ENCODE data around the gene ID4.

Gene ID4

GRCh38 chr6:19842030-19842615 lies 5.0 kb downstream of the ID4 start (continued):
- TF ChIP-seq ZNF610 (tag by site-specific recombination; IDR thresholded peaks at IDR 0.05; ENCODE audit: borderline replicate concordance): no peak
- TF ChIP-seq REPIN1 (tag by site-specific recombination; IDR thresholded peaks at IDR 0.05; ENCODE audit: low read depth): no peak
- 0 out of 2 replicates have a peak, but pooled peaks have one; percentile 31 for TF ChIP-seq ZFP69B (tag by site-specific recombination; IDR thresholded peaks at IDR 0.05)
- peak; percentile 54; the same call in 1 of the 2 replicates for TF ChIP-seq ZNF843 (tag by site-specific recombination; IDR thresholded peaks at IDR 0.05)
- no peak for TF ChIP-seq INSM2 (tag by site-specific recombination; IDR thresholded peaks at IDR 0.05)
- no peak for TF ChIP-seq ZSCAN23 (tag by site-specific recombination; IDR thresholded peaks at IDR 0.05)

- Histone ChIP-seq H3K9me3 (ENCODE audit: control insufficient read depth, insufficient read depth, low read depth, low read length) (no peaks in the 10 kb centered on the region), H3K27ac (ENCODE audit: extremely low read depth, low read depth, low read length) (no peak overlapping the region), H3K4me1 (ENCODE audit: control insufficient read depth, insufficient read depth, low read length) (peaks cover 22% of the 10 kb centered on the region), H3K36me3 (ENCODE audit: control insufficient read depth in 2 of 2, insufficient read depth in 1 of 2, low read length in 2 of 2) (peaks cover 5 to 16% of the 10 kb centered on the region in 2 experiments; a peak in 2 of 3 replicates), H3K4me3 (ENCODE audit: low read depth, low read length) (no peak overlapping the region)
- TF ChIP-seq ZNF404 (tag by site-specific recombination; IDR thresholded peaks at IDR 0.05): no peak
- no peak for TF ChIP-seq ZNF571 (tag by site-specific recombination; IDR thresholded peaks at IDR 0.05)
- no peak for TF ChIP-seq ZNF302 (tag by site-specific recombination; IDR thresholded peaks at IDR 0.05; ENCODE audit: low read depth)
- no peak for TF ChIP-seq ZNF37A (tag by site-specific recombination; IDR thresholded peaks at IDR 0.05)
- no peak for TF ChIP-seq ZNF280D (tag by site-specific recombination; IDR thresholded peaks at IDR 0.05)
- ChIA-PET CTCF (interaction anchor here (0.7 kb wide), 1 partner anchor 260 kb away, joined by 3 read pairs; no protein-coding TSS in a partner anchor), POLR2A (interaction anchor here (8.5 kb wide), 1 partner anchor 6 kb away, joined by 73 read pairs; the partner anchor contains the start of gene ID4)
These were observed 7.5 kb downstream of the ID4 start for GRCh38 chr6:19844689-19845088.

GRCh38 chr6:19845266-19846041 lies 8.3 kb downstream of the ID4 start:
- no peak overlapping the region for H3K27ac ChIP-seq (ENCODE audit: extremely low read depth, low read depth, low read length)
- no peaks in the 10 kb centered on the region for H3K9me3 ChIP-seq (ENCODE audit: control insufficient read depth, insufficient read depth, low read depth, low read length)
- POLR2A ChIA-PET: interaction anchor here (0.8 to 8.5 kb wide), 2 partner anchors 7 to 41 kb away, joined by 3 to 73 read pairs; partner anchors contain the start of gene ID4
- no peak overlapping the region for H3K4me3 ChIP-seq (ENCODE audit: low read depth, low read length)
- CTCF ChIA-PET: interaction anchor here (0.7 to 1.7 kb wide), 4 partner anchors 29 to 874 kb away, joined by 3 to 4 read pairs (median 4); no protein-coding TSS in a partner anchor
- H3K36me3 ChIP-seq (ENCODE audit: control insufficient read depth in 2 of 2, insufficient read depth in 1 of 2, low read length in 2 of 2): peaks cover under 1 to 8% of the 10 kb centered on the region in 2 experiments; a peak in 2 of 3 replicates
- peaks cover 23% of the 10 kb centered on the region for H3K4me1 ChIP-seq (ENCODE audit: control insufficient read depth, insufficient read depth, low read length)
- TF ChIP-seq ZNF548 (tag by site-specific recombination; IDR thresholded peaks at IDR 0.05) (no peak), BCL11A (tag by site-specific recombination; IDR thresholded peaks at IDR 0.05; ENCODE audit: low read depth) (no peak), ZNF280C (tag by site-specific recombination; IDR thresholded peaks at IDR 0.05) (no peak), ZNF654 (tag by site-specific recombination; IDR thresholded peaks at IDR 0.05; ENCODE audit: low read depth) (no peak), SP2 (tag by site-specific recombination; IDR thresholded peaks at IDR 0.05) (no peak), ZNF624 (tag by site-specific recombination; IDR thresholded peaks at IDR 0.05) (no peak), KLF1 (tag by site-specific recombination; IDR thresholded peaks at IDR 0.05) (no peak), TSHZ1 (tag by site-specific recombination; IDR thresholded peaks at IDR 0.05; ENCODE audit: borderline replicate concordance) (no peak), ZNF354C (tag by site-specific recombination; IDR thresholded peaks at IDR 0.05; ENCODE audit: borderline replicate concordance, low read depth) (no peak)
